Measurements from ENCODE around the gene HIVEP3.

DNA sequence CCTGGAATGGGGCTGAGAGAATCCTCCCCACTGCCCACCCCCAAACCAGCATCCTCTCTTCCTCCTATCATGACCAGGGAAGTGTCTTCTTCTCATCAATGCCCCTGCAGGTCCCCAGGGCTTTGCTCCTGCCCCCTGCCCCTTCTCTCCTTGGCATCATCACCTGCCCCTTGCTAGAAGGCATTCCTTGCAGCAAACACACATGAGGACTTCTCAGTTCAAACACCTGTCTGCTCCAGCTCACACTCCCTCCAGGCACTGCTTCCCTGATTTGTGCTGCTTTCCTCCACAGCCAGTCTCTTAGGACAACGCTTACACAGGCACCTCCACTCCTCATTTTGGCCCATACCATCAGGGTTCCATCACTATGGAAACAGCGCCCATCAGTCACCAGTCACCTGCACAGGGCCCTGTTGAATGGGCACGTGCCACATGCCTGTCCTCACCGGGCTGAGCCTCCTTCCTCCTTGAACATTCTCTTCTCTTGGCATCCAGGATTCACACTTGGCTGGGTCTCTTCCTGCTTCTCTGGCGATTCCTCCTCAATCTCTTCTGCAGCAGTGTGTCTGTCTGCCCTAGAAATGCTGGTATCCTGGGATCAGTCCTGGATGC lies 352.3 kb downstream of the HIVEP3 start:
- TF ChIP-seq ZBTB7A (IDR thresholded peaks at IDR 0.05; ENCODE audit: low read depth), result no peak
- TF ChIP-seq YY1 (IDR thresholded peaks at IDR 0.05; ENCODE audit: low read depth), result no peak
- TF ChIP-seq, protein P1, sequence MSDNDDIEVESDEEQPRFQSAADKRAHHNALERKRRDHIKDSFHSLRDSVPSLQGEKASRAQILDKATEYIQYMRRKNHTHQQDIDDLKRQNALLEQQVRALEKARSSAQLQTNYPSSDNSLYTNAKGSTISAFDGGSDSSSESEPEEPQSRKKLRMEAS (IDR thresholded peaks at IDR 0.05), result no peak
- no peak for TF ChIP-seq CREB1 (IDR thresholded peaks at IDR 0.05; ENCODE audit: low read depth)
- no peak for TF ChIP-seq RAD21 (IDR thresholded peaks at IDR 0.05; ENCODE audit: low read depth)
- TF ChIP-seq NFIC (IDR thresholded peaks at IDR 0.05), result no peak
- TF ChIP-seq TEAD4 (IDR thresholded peaks at IDR 0.05), result no peak
- TF ChIP-seq CEBPB (IDR thresholded peaks at IDR 0.05), result no peak
- TF ChIP-seq, protein P2, sequence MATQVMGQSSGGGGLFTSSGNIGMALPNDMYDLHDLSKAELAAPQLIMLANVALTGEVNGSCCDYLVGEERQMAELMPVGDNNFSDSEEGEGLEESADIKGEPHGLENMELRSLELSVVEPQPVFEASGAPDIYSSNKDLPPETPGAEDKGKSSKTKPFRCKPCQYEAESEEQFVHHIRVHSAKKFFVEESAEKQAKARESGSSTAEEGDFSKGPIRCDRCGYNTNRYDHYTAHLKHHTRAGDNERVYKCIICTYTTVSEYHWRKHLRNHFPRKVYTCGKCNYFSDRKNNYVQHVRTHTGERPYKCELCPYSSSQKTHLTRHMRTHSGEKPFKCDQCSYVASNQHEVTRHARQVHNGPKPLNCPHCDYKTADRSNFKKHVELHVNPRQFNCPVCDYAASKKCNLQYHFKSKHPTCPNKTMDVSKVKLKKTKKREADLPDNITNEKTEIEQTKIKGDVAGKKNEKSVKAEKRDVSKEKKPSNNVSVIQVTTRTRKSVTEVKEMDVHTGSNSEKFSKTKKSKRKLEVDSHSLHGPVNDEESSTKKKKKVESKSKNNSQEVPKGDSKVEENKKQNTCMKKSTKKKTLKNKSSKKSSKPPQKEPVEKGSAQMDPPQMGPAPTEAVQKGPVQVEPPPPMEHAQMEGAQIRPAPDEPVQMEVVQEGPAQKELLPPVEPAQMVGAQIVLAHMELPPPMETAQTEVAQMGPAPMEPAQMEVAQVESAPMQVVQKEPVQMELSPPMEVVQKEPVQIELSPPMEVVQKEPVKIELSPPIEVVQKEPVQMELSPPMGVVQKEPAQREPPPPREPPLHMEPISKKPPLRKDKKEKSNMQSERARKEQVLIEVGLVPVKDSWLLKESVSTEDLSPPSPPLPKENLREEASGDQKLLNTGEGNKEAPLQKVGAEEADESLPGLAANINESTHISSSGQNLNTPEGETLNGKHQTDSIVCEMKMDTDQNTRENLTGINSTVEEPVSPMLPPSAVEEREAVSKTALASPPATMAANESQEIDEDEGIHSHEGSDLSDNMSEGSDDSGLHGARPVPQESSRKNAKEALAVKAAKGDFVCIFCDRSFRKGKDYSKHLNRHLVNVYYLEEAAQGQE (IDR thresholded peaks at IDR 0.05; ENCODE audit: low read depth), result no peak
- no peak for TF ChIP-seq TAF1 (IDR thresholded peaks at IDR 0.05; ENCODE audit: low read depth)
- TF ChIP-seq EGR1 (IDR thresholded peaks at IDR 0.05), result no peak
- TF ChIP-seq, protein P3, sequence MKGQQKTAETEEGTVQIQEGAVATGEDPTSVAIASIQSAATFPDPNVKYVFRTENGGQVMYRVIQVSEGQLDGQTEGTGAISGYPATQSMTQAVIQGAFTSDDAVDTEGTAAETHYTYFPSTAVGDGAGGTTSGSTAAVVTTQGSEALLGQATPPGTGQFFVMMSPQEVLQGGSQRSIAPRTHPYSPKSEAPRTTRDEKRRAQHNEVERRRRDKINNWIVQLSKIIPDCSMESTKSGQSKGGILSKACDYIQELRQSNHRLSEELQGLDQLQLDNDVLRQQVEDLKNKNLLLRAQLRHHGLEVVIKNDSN (IDR thresholded peaks at IDR 0.05), result no peak
- no peak for TF ChIP-seq EP300 (IDR thresholded peaks at IDR 0.05; ENCODE audit: borderline replicate concordance)
